Keratinocyte (primary cell): Measurements from ENCODE around the gene NAMPT.

Experiments used
- EZH2 ChIP-seq: IDR thresholded peaks from one replicate; pipeline ENCODE4 v1.6.1; 2012; ENCODE audit warnings: inconsistent platforms, mild to moderate bottlenecking, low read length, moderate library complexity
- TF ChIP-seq, protein P1 (sequence below), 3 experiments: IDR thresholded peaks in 1 of 3; conservative IDR thresholded peaks in 1 of 3; optimal IDR thresholded peaks in 1 of 3; 2 replicates in 2 of 3; 3 replicates in 1 of 3; pipeline versions ENCODE3 to v1.5.1; 2011; ENCODE audit warnings: low read length in 3 of 3, mild to moderate bottlenecking in 3 of 3, moderate library complexity in 2 of 3, control low read depth in 1 of 3, inconsistent platforms in 1 of 3; ENCODE audit not compliant: insufficient read depth in 2 of 3; ENCODE audit errors: extremely low read depth in 1 of 3

- TF ChIP-seq, protein P1, sequence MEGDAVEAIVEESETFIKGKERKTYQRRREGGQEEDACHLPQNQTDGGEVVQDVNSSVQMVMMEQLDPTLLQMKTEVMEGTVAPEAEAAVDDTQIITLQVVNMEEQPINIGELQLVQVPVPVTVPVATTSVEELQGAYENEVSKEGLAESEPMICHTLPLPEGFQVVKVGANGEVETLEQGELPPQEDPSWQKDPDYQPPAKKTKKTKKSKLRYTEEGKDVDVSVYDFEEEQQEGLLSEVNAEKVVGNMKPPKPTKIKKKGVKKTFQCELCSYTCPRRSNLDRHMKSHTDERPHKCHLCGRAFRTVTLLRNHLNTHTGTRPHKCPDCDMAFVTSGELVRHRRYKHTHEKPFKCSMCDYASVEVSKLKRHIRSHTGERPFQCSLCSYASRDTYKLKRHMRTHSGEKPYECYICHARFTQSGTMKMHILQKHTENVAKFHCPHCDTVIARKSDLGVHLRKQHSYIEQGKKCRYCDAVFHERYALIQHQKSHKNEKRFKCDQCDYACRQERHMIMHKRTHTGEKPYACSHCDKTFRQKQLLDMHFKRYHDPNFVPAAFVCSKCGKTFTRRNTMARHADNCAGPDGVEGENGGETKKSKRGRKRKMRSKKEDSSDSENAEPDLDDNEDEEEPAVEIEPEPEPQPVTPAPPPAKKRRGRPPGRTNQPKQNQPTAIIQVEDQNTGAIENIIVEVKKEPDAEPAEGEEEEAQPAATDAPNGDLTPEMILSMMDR (optimal IDR thresholded peaks at IDR 0.05 in 1 of 3, IDR thresholded peaks at IDR 0.05 in 1 of 3, conservative IDR thresholded peaks at IDR 0.05 in 1 of 3; ENCODE audit: extremely low read depth in 1 of 3, insufficient read depth in 2 of 3, low read length in 3 of 3), result no peak
- TF ChIP-seq EZH2, result no peak
Measured at GRCh38 chr7:106279425-106280197, 5.2 kb downstream of the NAMPT start.
